Measurements from ENCODE around the gene TRIM28.
A peak's percentile ranks its signal among the peaks of the same experiment; 100 is the strongest.
"Not testable (repeated sequence)": the region's sequence is repeated elsewhere in the genome, so short reads cannot be mapped to it uniquely, and the experiment has no call there.

TRIM28 gene

DNA sequence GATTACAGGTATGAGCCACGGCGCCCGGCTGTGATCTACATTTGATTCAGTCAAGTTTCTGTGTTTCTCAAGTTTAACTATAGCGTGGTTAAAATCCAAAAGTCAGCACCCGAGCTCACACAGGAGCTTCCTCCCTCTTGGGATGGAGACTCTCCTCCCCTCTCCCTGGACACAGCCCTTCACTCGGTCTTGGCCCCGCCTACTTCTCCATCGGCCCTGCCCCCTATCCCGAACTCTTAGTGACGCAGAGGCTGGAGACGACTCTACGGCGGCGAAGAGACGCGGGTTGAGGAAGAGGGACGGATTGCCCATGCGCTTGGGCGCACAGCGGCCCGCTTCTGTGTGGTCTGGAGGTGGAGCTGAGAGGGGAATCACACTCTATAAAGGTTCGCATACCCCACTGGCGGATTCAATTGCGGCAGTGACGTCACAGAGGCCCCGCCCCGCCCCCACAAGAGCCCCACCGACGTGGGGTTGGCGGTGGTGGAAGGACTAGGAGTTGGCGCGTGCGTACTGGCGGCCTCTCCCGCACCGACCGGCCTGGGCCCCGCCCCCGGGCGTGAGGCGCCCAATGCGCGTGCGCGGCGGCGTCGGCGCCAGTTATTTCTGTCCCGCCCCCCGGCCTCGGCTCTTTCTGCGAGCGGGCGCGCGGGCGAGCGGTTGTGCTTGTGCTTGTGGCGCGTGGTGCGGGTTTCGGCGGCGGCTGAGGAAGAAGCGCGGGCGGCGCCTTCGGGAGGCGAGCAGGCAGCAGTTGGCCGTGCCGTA, at the start of gene TRIM28:
TRIM28 (plus strand) TSS at position 239 of the 765 bp plus-strand sequence. CDS start 694 bp downstream, outside the sequence.
- peak; percentile 98 for FAIRE-seq

DNA sequence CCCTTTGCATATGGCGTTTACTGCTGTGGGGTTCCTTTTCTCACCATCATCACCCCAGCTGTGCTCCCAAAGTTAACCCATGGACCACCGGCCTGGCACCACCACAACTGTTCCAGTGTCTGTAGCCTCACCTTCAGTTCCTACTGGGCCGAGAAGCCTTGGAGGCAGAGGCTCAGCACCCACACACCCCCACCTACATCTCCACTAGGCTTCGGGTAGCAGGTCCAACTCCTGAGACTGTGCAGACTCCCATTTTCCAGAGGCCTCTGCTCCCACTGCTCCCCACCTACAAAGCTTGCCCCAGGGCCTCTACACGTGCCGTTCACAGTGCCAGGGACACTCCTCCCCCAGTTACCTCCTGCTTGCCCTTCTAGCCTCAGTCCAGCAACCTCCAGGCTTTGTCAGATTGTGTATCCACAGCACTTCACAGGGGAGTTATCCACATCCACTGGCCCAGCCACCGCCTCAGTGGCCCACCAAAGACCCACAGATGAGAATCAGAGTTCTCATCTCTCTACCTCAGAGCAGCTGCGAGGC, 46.2 kb upstream of the TRIM28 start:
- FAIRE-seq = no peak

DNA sequence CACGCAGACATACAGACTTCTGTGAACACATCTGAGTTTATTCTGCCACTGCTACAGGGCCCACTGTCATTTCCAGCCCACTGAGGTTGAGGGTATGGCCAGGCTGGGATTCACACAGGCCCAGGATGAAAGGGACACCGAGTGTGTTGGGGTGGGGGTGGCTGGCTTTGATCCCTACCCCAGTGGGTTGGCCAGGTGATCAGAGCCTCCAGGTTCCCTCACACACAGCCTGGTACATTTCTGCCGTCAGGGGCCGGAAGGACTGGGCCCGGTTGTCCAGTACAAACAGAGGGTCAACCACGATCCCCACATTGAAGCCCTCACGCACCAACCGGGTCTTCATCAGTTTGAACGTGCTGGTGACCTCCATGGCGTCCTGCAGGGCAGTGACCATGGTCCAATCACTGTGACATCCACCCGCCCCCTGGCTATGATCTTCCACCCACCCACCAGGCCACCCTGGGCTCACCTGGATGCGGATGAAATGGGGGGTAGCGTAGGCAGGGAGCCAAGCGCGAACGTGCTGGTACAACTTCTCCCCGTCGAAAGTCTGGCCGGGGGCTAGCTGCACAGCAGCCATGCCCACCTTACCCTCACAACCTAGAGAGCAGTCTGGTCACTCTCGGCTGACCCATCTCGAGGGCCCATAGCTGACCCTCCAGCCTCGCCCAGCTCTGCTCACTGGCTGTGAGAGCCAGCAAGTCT, 45.4 kb upstream of the TRIM28 start:
- FAIRE-seq = no peak

- FAIRE-seq = no peak
These were observed 44.6 kb upstream of the TRIM28 start for GRCh38 chr19:58499021-58499927.

DNA sequence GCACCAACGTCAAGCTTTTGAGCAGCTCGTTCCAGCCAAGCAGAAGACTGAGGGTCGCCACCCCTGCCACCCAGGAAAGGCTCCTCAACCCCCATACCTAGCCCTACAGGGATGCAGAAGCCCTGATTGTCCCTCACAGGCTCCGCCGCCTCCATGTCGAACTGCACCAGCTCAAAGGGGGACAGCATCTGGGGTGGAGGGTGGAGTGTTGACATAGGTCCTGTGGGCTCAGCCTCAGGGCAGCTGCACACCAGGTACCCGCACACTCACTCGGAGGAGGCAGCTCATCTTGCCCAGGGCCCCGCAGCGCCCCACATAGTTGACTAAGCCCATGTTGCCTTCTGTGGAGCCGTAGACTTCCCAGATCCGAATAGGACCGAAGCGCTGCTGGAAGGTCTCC, 43.6 kb upstream of the TRIM28 start:
- no peak for FAIRE-seq

GRCh38 chr19:58507602-58508223, 36.2 kb upstream of the TRIM28 start:
- not testable (repeated sequence) for FAIRE-seq

- FAIRE-seq = no peak
These were observed 34.2 kb upstream of the TRIM28 start for GRCh38 chr19:58509731-58510083.

- FAIRE-seq = no peak
These were observed 33.6 kb upstream of the TRIM28 start for GRCh38 chr19:58510084-58510862.

GRCh38 chr19:58511353-58512208, 32.3 kb upstream of the TRIM28 start, which contains the start of gene SLC27A5:
TSS of gene SLC27A5 (minus strand) at chr19:58511992. CDS start at chr19:58511955, 37 bp downstream.
- no peak for FAIRE-seq

DNA sequence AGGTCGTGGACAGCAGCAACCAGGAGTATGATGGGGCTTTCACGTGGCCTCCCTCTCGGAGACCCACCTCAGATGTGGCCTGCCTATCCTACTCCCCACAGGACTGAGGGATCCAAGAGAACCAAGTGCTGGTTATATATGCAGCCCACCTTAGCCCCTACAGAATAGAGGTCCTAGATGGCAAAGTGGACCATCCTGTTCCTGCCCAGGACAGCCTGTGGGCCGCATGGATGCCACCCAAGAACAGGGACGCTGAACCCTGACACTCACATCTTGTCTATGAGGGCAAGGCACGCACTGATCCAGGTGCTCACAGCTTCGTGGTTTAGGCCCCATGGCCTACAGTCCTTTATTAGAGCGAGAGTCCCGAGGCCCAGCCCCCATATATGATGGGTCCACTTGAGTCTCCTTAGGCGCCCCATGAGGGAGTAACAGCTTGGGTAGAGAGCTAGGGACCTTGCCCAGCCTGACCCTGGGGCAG, 30.6 kb upstream of the TRIM28 start:
- no peak for FAIRE-seq

- FAIRE-seq = no peak
These were observed 29.9 kb upstream of the TRIM28 start for GRCh38 chr19:58513694-58514563.

DNA sequence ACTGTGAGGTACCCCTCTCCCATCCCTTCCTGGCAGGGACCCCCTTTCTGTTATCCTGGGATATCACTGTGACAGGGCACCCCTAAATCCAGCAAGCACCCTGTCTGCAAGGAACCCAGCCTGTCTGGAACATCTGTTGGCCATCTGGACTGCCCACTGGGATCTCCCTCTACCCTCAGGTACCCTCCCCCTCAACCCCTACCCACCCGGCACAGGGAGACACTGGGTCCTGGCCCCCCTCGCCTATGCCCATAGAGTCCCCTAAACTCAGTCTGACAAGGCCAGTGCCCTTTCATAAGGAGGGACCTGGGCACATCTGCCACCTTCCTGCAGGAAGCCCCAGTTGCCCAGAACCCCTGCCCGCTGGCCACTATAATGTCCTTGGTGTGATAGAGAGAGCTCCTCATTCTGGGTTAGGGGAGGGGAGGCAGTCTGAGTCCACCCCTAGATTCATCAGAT, 29.3 kb upstream of the TRIM28 start:
- FAIRE-seq = no peak

DNA sequence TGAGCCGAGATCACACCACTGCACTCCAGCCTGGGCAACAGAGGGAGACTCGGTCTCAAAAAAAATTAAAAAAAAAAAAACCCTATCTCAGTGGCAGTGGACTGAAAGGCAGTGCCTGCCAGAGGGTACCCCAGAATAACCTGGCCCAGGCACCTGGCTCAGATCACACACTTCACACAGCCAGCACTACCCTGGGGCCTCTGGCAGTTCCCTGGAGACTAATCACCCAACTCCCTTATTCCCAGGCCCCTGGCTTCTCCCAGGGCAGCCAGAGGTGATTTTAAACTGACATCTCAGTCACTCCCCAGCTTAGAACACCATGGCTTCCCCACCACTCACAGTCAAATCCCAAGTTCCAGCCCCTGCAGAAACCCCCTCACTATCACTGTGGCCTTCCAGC, 28.6 kb upstream of the TRIM28 start:
- no peak for FAIRE-seq

GRCh38 chr19:58516246-58516836, 27.5 kb upstream of the TRIM28 start:
- FAIRE-seq = no peak

DNA sequence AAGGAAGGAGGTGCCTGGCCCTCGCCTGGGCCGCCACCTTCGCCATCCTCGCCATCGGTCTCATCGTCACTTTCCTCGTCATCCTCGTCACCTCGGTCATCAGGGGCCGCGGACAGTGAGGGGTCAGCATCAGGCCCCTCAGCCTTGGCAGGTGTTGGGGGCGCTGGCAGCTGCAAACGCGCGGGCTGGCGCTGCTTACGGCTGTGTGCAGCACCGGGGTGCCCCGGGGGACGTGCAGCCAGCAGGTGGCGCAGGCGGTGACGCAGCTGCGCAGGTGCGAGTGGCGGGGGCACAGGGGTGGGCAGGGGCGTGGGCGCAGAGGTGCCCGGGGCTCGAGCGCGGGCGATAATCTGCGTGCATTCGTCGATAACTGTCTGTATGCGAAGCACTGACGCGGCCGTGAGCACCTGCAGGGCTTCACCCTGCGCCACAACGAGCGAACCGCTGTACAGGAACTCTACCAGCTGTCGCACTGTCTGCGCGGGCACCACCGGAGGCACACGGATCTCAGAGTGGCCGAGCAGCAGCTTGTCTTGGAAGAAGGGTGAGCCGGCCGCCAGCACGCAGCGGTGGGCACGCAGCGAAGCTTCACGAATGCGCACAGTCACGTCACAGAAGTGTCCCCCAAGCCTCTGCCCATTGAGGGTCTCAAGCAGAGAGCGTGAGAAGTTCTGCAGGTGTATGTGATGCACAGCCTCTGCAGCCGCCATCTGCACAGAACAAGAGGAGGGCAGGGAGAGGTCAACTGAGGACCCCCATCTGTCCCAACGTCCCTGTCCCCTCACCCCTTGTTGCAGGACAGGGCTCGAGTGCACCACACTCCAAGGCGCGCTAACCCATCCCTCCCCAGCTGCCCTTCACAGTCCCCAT, 26.7 kb upstream of the TRIM28 start:
- FAIRE-seq = no peak

DNA sequence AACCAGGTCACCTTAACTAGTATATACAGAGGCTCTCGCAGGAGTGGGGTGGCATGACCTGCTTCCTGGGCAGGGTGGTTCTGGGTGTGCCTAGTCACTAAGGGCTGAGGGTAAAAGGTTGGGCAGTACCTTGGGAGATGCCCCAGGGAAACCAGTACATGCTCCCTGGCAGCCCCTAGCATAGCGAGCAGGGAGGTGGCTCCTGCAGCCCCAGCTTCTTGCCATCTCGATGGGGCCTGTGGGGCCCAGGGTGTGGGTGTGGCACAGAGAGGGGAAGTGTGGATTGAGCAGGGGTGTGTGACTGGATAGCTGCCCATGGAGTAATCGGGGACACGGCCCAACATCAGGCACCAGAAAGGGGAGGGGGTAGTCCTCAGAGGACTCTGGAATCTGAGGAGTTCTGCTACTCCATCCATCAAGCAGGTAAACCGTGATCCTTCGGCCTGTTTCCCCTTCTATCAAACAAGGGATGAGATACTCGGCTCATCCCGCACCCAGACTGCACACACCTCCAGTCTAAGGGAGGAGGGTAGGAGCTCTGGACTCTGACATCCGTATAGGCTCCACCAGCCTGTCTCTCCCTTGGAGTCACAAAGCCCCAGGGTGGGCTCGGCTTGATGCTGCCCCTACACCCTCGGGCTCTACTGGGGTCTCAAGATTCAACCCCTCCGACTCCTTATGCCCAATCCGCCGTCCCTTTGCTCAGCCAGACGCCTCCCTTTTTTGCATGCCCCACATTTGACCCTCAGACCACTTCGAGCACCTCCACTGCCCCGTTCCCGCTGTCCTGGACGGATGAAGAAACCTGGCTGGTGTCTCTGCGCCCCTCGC, 25.4 kb upstream of the TRIM28 start:
- no peak for FAIRE-seq

DNA sequence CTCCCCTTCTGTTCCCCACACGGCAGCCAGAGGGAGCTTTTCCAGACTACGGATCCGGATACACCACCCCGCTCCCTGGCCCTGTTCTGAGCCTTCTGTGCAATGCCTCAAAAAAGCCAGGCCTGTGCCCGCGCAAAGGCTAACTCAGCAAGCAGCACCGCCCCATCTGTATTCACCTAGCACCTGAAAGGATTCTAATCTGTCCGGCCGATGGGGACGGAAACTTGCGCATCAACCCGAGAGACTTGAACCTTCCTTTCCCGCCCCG, 24.8 kb upstream of the TRIM28 start:
- FAIRE-seq = no peak
